ENCODE measurements around the gene IFITM5. TPM values are rescaled to one million over a fixed set of nuclear protein-coding genes. Genes with fewer than 3 reads are reported as not detected.

IFITM5 gene
- total RNA-seq, 1 experiment from 2014 or later, result not detected

DNA sequence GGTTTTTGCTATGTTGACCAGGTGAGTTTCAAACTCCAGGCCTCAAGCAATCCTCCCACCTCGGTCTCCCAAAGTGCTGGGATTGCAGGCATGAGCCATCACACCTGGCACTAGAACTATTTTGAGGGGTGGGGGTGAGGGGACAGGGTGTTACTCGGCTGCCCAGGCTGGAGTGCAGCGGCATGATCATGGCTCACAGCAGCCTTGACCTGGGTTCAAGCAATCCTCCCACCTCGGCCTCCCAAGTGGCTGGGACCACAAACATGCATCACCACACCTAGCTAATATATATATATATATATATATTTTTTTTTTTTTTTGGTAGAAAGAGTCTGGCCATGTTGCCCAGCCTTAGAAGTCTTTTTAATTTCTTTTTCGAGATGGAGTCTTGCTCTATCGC is 38.4 kb upstream of the IFITM5 start:
- Mint-ChIP-seq H3K27ac (no peak overlapping the region), H3K36me3 (ENCODE audit: insufficient read depth in 1 of 3, low read depth in 3 of 3) (peaks cover 0 to 10% (median 2%) of the 10 kb centered on the region in 3 experiments; a peak in 4 of 7 replicates), H3K27me3 (ENCODE audit: low read depth) (no peaks in the 10 kb centered on the region; the same call in 1 of the 2 replicates), H3K4me3 (no peak overlapping the region), H3K4me1 (peaks cover 56 to 60% of the 10 kb centered on the region in 2 experiments), H3K9me3 (peaks cover 9 to 11% of the 10 kb centered on the region in 2 experiments)
- Histone ChIP-seq H3K23ac (ENCODE audit: insufficient read length, low read depth, low read length) (no peak overlapping the region), H2AK5ac (ENCODE audit: insufficient read length, low read length) (no peak overlapping the region), H2BK120ac (ENCODE audit: low read depth, low read length, poor library complexity, severe bottlenecking) (no peak overlapping the region), H3K79me2 (ENCODE audit: insufficient read depth, low read length) (no peaks in the 10 kb centered on the region), H3K27me3 (ENCODE audit: insufficient read depth, low read length) (no peaks in the 10 kb centered on the region), H3K9me3 (ENCODE audit: control insufficient read depth, low read depth, low read length) (no peaks in the 10 kb centered on the region), H2BK12ac (ENCODE audit: insufficient read length, low read depth, low read length) (no peak overlapping the region), H3T11ph (ENCODE audit: low read length) (no peak overlapping the region), H3K56ac (ENCODE audit: insufficient read length, low read depth, low read length) (no peak overlapping the region), H4K5ac (ENCODE audit: insufficient read length, low read depth, low read length) (no peak overlapping the region), H2BK15ac (ENCODE audit: low read depth, low read length) (no peak overlapping the region), H3K14ac (ENCODE audit: insufficient read depth, low read length) (no peak overlapping the region), H4K8ac (replicated peaks; ENCODE audit: insufficient read length, low read depth, low read length) (no peak overlapping the region), H3K27ac (ENCODE audit: insufficient read length, low read depth, low read length) (no peak overlapping the region), H2AFZ (ENCODE audit: low read length) (no peak overlapping the region), H2BK5ac (ENCODE audit: insufficient read length, low read length) (no peak overlapping the region), H4K20me1 (ENCODE audit: control insufficient read depth, insufficient read depth, insufficient read length) (no peaks in the 10 kb centered on the region), H3K4ac (ENCODE audit: low read depth, low read length) (no peak overlapping the region), H2BK20ac (ENCODE audit: low read depth, low read length, poor library complexity, severe bottlenecking) (no peak overlapping the region), H3K4me2 (ENCODE audit: insufficient read depth, insufficient read length, low read length) (no peak overlapping the region), H3K4me1 (ENCODE audit: insufficient read depth, low read length) (peaks cover 12% of the 10 kb centered on the region), H3K79me1 (ENCODE audit: insufficient read depth, low read depth, low read length, poor library complexity, severe bottlenecking) (no peaks in the 10 kb centered on the region), H3K23me2 (ENCODE audit: insufficient read length, low read depth, low read length, poor library complexity, severe bottlenecking) (no peaks in the 10 kb centered on the region), H3K18ac (ENCODE audit: insufficient read length, low read depth, low read length) (no peak overlapping the region), H4K91ac (ENCODE audit: insufficient read length, low read depth, low read length) (no peak overlapping the region), H3K9ac (ENCODE audit: extremely low read depth, insufficient read length, low read length) (no peak overlapping the region)
- TF ChIP-seq, protein P1, sequence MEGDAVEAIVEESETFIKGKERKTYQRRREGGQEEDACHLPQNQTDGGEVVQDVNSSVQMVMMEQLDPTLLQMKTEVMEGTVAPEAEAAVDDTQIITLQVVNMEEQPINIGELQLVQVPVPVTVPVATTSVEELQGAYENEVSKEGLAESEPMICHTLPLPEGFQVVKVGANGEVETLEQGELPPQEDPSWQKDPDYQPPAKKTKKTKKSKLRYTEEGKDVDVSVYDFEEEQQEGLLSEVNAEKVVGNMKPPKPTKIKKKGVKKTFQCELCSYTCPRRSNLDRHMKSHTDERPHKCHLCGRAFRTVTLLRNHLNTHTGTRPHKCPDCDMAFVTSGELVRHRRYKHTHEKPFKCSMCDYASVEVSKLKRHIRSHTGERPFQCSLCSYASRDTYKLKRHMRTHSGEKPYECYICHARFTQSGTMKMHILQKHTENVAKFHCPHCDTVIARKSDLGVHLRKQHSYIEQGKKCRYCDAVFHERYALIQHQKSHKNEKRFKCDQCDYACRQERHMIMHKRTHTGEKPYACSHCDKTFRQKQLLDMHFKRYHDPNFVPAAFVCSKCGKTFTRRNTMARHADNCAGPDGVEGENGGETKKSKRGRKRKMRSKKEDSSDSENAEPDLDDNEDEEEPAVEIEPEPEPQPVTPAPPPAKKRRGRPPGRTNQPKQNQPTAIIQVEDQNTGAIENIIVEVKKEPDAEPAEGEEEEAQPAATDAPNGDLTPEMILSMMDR (conservative IDR thresholded peaks at IDR 0.05), result no peak
- no peak for DNase-seq
- WGBS (ENCODE audit: extremely low coverage, insufficient read length, low lambda C conversion rate), result no CpG with 5 or more reads among the region's 6 CpGs
